ENCODE measurements around the gene MAPK1. TPM values are rescaled to one million over a fixed set of nuclear protein-coding genes. Genes with fewer than 3 reads are reported as not detected.

MAPK1 gene
- total RNA-seq, 1 donor from 2014 or later: 119 TPM

DNA sequence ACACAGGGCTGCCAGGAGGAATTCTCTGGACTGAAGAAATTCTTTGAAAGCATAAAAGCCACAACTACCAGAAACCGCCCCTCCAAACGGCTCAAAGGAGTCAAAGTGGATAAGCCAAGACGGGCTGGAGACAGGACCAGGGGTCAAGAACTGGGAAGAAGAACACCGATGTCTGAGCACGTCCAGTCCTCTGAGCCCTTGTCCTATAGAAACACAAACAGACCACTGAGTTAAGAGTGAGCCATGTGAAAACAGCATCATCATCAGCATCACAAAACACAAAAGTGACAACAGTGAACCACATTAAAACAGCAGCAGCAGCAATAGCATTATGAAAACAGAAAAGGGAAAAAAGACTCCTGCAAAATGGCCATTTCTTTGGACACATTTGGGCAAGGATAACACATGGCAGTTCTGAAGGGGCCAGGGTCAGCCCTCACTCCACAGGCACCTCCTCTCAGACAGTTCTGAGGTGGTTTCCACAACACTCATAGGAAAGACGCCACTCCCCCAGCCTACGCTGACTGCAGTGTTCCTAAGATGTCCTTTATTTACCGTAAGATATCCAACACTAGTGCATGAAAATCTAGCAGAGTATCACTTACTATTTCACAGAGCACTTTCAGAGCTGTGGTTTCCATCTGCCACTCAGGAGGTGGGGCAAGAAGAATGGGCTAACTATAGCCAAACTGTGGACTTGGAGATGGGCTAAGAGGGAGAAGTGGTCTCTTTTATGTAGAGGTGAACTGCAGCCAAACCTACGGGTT is 103.2 kb downstream of the MAPK1 start:
- Mint-ChIP-seq H3K27me3 (ENCODE audit: unreplicated experiment) (peaks cover 4% of the 10 kb centered on the region), H3K9me3 (ENCODE audit: unreplicated experiment) (no peaks in the 10 kb centered on the region), H3K4me3 (ENCODE audit: unreplicated experiment) (no peak overlapping the region), H3K36me3 (ENCODE audit: low read depth, unreplicated experiment) (peaks cover 40% of the 10 kb centered on the region), H3K4me1 (ENCODE audit: unreplicated experiment) (peaks cover 17% of the 10 kb centered on the region), H3K27ac (ENCODE audit: unreplicated experiment) (no peak overlapping the region)
- DNase-seq (ENCODE audit: low spot score): no peak
- no peak for TF ChIP-seq CTCF (IDR thresholded peaks at IDR 0.05; ENCODE audit: unreplicated experiment)

- Mint-ChIP-seq H3K27me3 (ENCODE audit: unreplicated experiment) (peaks cover 7% of the 10 kb centered on the region), H3K4me3 (ENCODE audit: unreplicated experiment) (no peak overlapping the region), H3K9me3 (ENCODE audit: unreplicated experiment) (no peaks in the 10 kb centered on the region), H3K36me3 (ENCODE audit: low read depth, unreplicated experiment) (peaks cover 39% of the 10 kb centered on the region), H3K4me1 (ENCODE audit: unreplicated experiment) (peaks cover 22% of the 10 kb centered on the region), H3K27ac (ENCODE audit: unreplicated experiment) (no peak overlapping the region)
- TF ChIP-seq CTCF (IDR thresholded peaks at IDR 0.05; ENCODE audit: unreplicated experiment): no peak
- DNase-seq (ENCODE audit: low spot score): no peak
These were observed 104.5 kb downstream of the MAPK1 start for GRCh38 chr22:21762712-21763581.

DNA sequence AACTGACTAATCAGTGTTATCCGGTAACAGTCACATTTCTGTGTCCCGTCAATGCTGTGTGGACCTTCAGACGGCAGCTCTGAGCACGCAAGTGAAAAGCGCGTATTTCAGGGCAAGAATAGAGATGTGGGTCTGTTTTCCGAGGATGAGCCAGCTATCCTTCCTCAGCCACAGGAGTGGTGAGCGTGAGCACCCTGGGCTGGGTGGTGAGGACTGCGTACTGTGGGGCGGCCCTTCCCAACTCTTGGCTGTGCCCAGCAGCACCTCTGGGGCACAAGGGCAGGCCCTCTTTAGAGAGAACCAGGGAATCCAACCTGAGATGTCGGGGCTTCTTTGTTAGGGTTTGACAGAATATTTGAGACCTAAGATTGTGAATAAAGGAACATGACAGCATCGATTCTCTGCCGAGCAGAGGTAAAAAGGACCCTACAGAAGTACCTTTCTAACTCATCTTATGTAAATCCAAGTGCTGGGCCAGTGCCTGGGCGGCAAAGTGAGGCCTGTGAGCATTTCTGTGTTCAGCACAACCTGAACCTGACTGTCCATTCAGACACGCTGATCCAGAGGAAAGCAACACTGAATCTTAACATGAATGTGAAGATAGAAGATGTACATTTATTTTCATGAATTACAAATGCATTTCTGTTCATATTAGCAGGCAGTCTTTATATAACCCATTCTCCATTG is 105.3 kb downstream of the MAPK1 start:
- H3K4me1 Mint-ChIP-seq (ENCODE audit: unreplicated experiment): peaks cover 15% of the 10 kb centered on the region
- no peak for TF ChIP-seq CTCF (IDR thresholded peaks at IDR 0.05; ENCODE audit: unreplicated experiment)
- H3K4me3 Mint-ChIP-seq (ENCODE audit: unreplicated experiment): no peak overlapping the region
- peaks cover 7% of the 10 kb centered on the region for H3K27me3 Mint-ChIP-seq (ENCODE audit: unreplicated experiment)
- H3K36me3 Mint-ChIP-seq (ENCODE audit: low read depth, unreplicated experiment): peaks cover 33% of the 10 kb centered on the region
- H3K9me3 Mint-ChIP-seq (ENCODE audit: unreplicated experiment): no peaks in the 10 kb centered on the region
- DNase-seq (ENCODE audit: low spot score): no peak
- H3K27ac Mint-ChIP-seq (ENCODE audit: unreplicated experiment): no peak overlapping the region

DNA sequence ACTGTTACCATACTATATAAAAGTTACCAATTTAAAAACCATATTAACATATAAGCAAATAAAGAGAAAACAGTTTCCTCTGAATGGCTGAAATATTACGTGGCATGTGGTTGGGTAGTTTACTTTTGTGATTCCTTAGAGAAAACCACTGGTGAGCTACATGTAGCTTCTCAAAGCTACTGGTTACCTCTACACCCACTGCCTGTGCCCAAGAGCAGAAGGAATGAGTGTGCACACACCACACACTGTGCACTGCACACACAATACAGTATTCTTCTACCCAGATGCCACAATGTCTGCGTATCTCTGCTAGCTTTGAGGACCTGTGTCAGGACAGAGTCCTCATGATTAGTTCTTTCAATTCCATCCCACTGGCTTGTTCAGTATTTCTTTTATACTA is 106.4 kb downstream of the MAPK1 start:
- no peak for DNase-seq (ENCODE audit: low spot score)
- Mint-ChIP-seq H3K36me3 (ENCODE audit: low read depth, unreplicated experiment) (peaks cover 33% of the 10 kb centered on the region), H3K9me3 (ENCODE audit: unreplicated experiment) (no peaks in the 10 kb centered on the region), H3K27ac (ENCODE audit: unreplicated experiment) (no peak overlapping the region), H3K27me3 (ENCODE audit: unreplicated experiment) (peaks cover 7% of the 10 kb centered on the region), H3K4me1 (ENCODE audit: unreplicated experiment) (peaks cover 9% of the 10 kb centered on the region), H3K4me3 (ENCODE audit: unreplicated experiment) (no peak overlapping the region)
- TF ChIP-seq CTCF (IDR thresholded peaks at IDR 0.05; ENCODE audit: unreplicated experiment): no peak
